Measurements from ENCODE around the gene TMEM9.

GRCh38 chr1:201164645-201165044 is 10.4 kb upstream of the TMEM9 start:
- no peak for TF ChIP-seq ZNF23 (tag by site-specific recombination; IDR thresholded peaks at IDR 0.05; ENCODE audit: borderline replicate concordance)
- TF ChIP-seq ZBTB26 (tag by site-specific recombination; optimal IDR thresholded peaks at IDR 0.05) = no peak
- no peak for TF ChIP-seq CTCF (tag by site-specific recombination; IDR thresholded peaks at IDR 0.05)
- TF ChIP-seq ZNF768 (tag by site-specific recombination; IDR thresholded peaks at IDR 0.05) = no peak
- no peak for TF ChIP-seq ZNF155 (tag by site-specific recombination; IDR thresholded peaks at IDR 0.05)
- no peak for TF ChIP-seq ZNF48 (tag by site-specific recombination; IDR thresholded peaks at IDR 0.05)
- no peak for TF ChIP-seq BCL6B (tag by site-specific recombination; IDR thresholded peaks at IDR 0.05)
- no peak for TF ChIP-seq ZNF555 (tag by site-specific recombination; conservative IDR thresholded peaks at IDR 0.05)
- TF ChIP-seq ZNF623 (tag by site-specific recombination; IDR thresholded peaks at IDR 0.05) = no peak
- no peak for TF ChIP-seq ZNF121 (tag by site-specific recombination; IDR thresholded peaks at IDR 0.05)
- no peak for TF ChIP-seq YY1 (tag by site-specific recombination; IDR thresholded peaks at IDR 0.05)
- TF ChIP-seq KLF1 (tag by site-specific recombination; IDR thresholded peaks at IDR 0.05) = no peak
- no peak for TF ChIP-seq ZNF792 (tag by site-specific recombination; IDR thresholded peaks at IDR 0.05)

All from HEK293 (cell line).